Islet precursor cell (in vitro differentiated cells): ENCODE results near the gene TXN.
"Not testable (repeated sequence)": the region's sequence is repeated elsewhere in the genome, so short reads cannot be mapped to it uniquely, and the experiment has no call there.

Source experiments
- DNase-seq: peaks from one replicate; pipeline ENCODE4 v3.0.0-alpha.2; 2018

Gene TXN

GRCh38 chr9:110207071-110207641, 49.2 kb downstream of the TXN start:
- peak; percentile 64 for DNase-seq

GRCh38 chr9:110206389-110206788, 49.9 kb downstream of the TXN start:
- DNase-seq, result no peak

GRCh38 chr9:110205612-110206011, 50.7 kb downstream of the TXN start:
- DNase-seq, result not testable (repeated sequence)

GRCh38 chr9:110202232-110202631, 54.1 kb downstream of the TXN start:
- DNase-seq, result no peak

GRCh38 chr9:110199643-110200042, 56.7 kb downstream of the TXN start:
- DNase-seq, result peak; percentile 6

GRCh38 chr9:110198357-110198756, 58.0 kb downstream of the TXN start:
- peak; percentile 31 for DNase-seq

GRCh38 chr9:110197330-110198187, 58.7 kb downstream of the TXN start:
- no peak for DNase-seq

- DNase-seq, result not testable (repeated sequence)
Measured at GRCh38 chr9:110196084-110196499, 60.2 kb downstream of the TXN start.
